ENCODE results near the gene WDR88.

DNA sequence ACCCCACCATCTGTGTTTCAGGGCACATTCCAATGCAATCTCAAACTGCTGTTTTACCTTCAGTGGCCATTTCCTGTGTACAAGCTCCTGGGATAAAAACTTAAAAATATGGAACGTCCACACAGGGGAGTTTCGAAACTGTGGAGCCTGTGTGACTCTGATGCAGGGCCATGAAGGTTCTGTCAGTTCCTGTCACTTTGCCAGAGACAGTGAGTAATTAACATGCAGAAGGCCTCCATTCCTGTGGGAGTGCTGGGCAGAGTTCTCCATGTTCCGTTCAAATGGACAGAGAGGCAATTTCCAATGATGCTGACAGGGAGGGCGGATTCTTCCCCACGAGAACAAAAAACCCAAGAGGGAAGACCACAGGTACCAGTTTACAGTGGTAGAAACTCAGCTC is 24.4 kb downstream of the WDR88 start:
- TF ChIP-seq, protein P1, sequence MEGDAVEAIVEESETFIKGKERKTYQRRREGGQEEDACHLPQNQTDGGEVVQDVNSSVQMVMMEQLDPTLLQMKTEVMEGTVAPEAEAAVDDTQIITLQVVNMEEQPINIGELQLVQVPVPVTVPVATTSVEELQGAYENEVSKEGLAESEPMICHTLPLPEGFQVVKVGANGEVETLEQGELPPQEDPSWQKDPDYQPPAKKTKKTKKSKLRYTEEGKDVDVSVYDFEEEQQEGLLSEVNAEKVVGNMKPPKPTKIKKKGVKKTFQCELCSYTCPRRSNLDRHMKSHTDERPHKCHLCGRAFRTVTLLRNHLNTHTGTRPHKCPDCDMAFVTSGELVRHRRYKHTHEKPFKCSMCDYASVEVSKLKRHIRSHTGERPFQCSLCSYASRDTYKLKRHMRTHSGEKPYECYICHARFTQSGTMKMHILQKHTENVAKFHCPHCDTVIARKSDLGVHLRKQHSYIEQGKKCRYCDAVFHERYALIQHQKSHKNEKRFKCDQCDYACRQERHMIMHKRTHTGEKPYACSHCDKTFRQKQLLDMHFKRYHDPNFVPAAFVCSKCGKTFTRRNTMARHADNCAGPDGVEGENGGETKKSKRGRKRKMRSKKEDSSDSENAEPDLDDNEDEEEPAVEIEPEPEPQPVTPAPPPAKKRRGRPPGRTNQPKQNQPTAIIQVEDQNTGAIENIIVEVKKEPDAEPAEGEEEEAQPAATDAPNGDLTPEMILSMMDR (IDR thresholded peaks at IDR 0.05) = no peak
- TF ChIP-seq POLR2AphosphoS5 (IDR thresholded peaks at IDR 0.05) = no peak
